MM.1S (cell line): ENCODE measurements around the gene HABP4.

ENCODE experiments used
- DNase-seq: peaks from one replicate; pipeline ENCODE4 v3.0.0-alpha.2; 2015
- H2AFZ ChIP-seq: fragments of 300-600 bp; sonication (generic); 2 replicates; pipeline ENCODE4 v1.6.0; 2016; ENCODE audit warnings: antibody characterized with exemption, low read length
- H3F3A ChIP-seq: fragments of 300-600 bp; sonication (generic); 2 replicates; pipeline ENCODE4 v1.6.1; 2016; ENCODE audit warnings: mild to moderate bottlenecking, antibody characterized with exemption, low read length, moderate library complexity, mixed read lengths; ENCODE audit not compliant: insufficient read depth
- H3K27ac ChIP-seq: fragments of 300-600 bp; sonication (generic); 2 replicates; pipeline ENCODE4 v1.5.1; 2016; ENCODE audit warnings: mild to moderate bottlenecking, low read length
- H3K27me3 ChIP-seq: fragments of 300-600 bp; sonication (generic); replicated peaks from 2 replicates; pipeline ENCODE4 v1.6.0; 2016; ENCODE audit warnings: low read length; ENCODE audit not compliant: insufficient read depth
- H3K36me3 ChIP-seq: fragments of 300-600 bp; sonication (generic); replicated peaks from 2 replicates; pipeline ENCODE4 v1.6.1; 2016; ENCODE audit warnings: mild to moderate bottlenecking, low read length, mixed read lengths; ENCODE audit not compliant: insufficient read depth
- H3K4me1 ChIP-seq: fragments of 300-600 bp; sonication (generic); 2 replicates; pipeline ENCODE4 v1.6.1; 2016; ENCODE audit warnings: low read length, mixed read lengths
- H3K4me2 ChIP-seq: fragments of 300-600 bp; sonication (generic); 2 replicates; pipeline ENCODE4 v1.6.0; 2016; ENCODE audit warnings: low read depth, low read length
- H3K4me3 ChIP-seq: fragments of 300-600 bp; sonication (generic); 2 replicates; pipeline ENCODE4 v1.5.1; 2016; ENCODE audit warnings: low read length, mixed read lengths
- H3K79me2 ChIP-seq: fragments of 300-600 bp; sonication (generic); 2 replicates; pipeline ENCODE4 v1.6.1; 2016; ENCODE audit warnings: mixed run types, low read length, mixed read lengths
- H3K9ac ChIP-seq: fragments of 300-600 bp; sonication (generic); 2 replicates; pipeline ENCODE4 v1.6.1; 2016; ENCODE audit warnings: low read length, mixed read lengths
- H3K9me2 ChIP-seq: fragments of 300-600 bp; sonication (generic); replicated peaks from 2 replicates; pipeline ENCODE4 v1.6.1; 2016; ENCODE audit warnings: mild to moderate bottlenecking, low read length, mixed read lengths; ENCODE audit not compliant: insufficient read depth
- H3K9me3 ChIP-seq: fragments of 300-600 bp; sonication (generic); replicated peaks from 2 replicates; pipeline ENCODE4 v1.6.1; 2016; ENCODE audit warnings: mild to moderate bottlenecking, low read length, mixed read lengths; ENCODE audit not compliant: insufficient read depth
- H4K20me1 ChIP-seq: fragments of 300-600 bp; sonication (generic); 2 replicates; pipeline ENCODE4 v1.6.1; 2016; ENCODE audit warnings: mild to moderate bottlenecking, low read length, moderate library complexity, mixed read lengths; ENCODE audit not compliant: insufficient read depth
- CTCF ChIP-seq: fragments of 300-600 bp; sonication (generic); IDR thresholded peaks from 2 replicates; pipeline ENCODE4 v1.5.1; 2016; ENCODE audit warnings: antibody characterized with exemption, low read length, mixed read lengths
- EZH2 ChIP-seq: fragments of 300-600 bp; sonication (generic); optimal IDR thresholded peaks from 2 replicates; pipeline ENCODE3; 2017; ENCODE audit warnings: low read depth, mild to moderate bottlenecking, antibody characterized with exemption, low read length, mixed read lengths
- EZH2phosphoT487 ChIP-seq: fragments of 300-600 bp; sonication (generic); IDR thresholded peaks from 2 replicates; pipeline ENCODE4 v1.6.1; 2018; ENCODE audit warnings: antibody characterized with exemption, low read length

Gene HABP4

GRCh38 chr9:96457266-96457665 is 7.3 kb downstream of the HABP4 start:
- Histone ChIP-seq H3K27ac (no peak overlapping the region), H3K4me2 (no peak overlapping the region), H3K9me2 (no peaks in the 10 kb centered on the region), H3F3A (no peaks in the 10 kb centered on the region), H3K9ac (no peak overlapping the region), H3K27me3 (no peaks in the 10 kb centered on the region), H3K79me2 (no peaks in the 10 kb centered on the region), H3K36me3 (no peaks in the 10 kb centered on the region), H3K4me1 (no peaks in the 10 kb centered on the region), H3K9me3 (no peaks in the 10 kb centered on the region), H2AFZ (no peak overlapping the region), H4K20me1 (no peaks in the 10 kb centered on the region), H3K4me3 (no peak overlapping the region)
- TF ChIP-seq EZH2phosphoT487 (no peak), EZH2 (no peak), CTCF (no peak)
- DNase-seq: no peak

GRCh38 chr9:96458226-96458625 is 8.3 kb downstream of the HABP4 start:
- Histone ChIP-seq H3F3A (no peaks in the 10 kb centered on the region), H3K79me2 (no peaks in the 10 kb centered on the region), H3K9me3 (no peaks in the 10 kb centered on the region)

GRCh38 chr9:96459268-96460007 is 9.5 kb downstream of the HABP4 start:
- no peak for DNase-seq
- Histone ChIP-seq H3K4me1 (no peaks in the 10 kb centered on the region), H3K9me3 (no peaks in the 10 kb centered on the region), H3K4me2 (no peak overlapping the region), H2AFZ (no peak overlapping the region), H3K4me3 (no peak overlapping the region), H3K9ac (no peak overlapping the region), H4K20me1 (no peaks in the 10 kb centered on the region), H3F3A (no peaks in the 10 kb centered on the region), H3K36me3 (no peaks in the 10 kb centered on the region), H3K9me2 (no peaks in the 10 kb centered on the region), H3K27me3 (no peaks in the 10 kb centered on the region), H3K79me2 (no peaks in the 10 kb centered on the region), H3K27ac (no peak overlapping the region)
- TF ChIP-seq CTCF: no peak
- TF ChIP-seq EZH2phosphoT487: no peak
- TF ChIP-seq EZH2: no peak

More at GRCh38 chr9:96458226-96458625, 8.3 kb downstream of the HABP4 start:
- Histone ChIP-seq H2AFZ (no peak overlapping the region), H3K4me3 (no peak overlapping the region), H3K36me3 (no peaks in the 10 kb centered on the region), H3K27me3 (no peaks in the 10 kb centered on the region), H3K9ac (no peak overlapping the region), H3K4me2 (no peak overlapping the region), H3K4me1 (no peaks in the 10 kb centered on the region), H4K20me1 (no peaks in the 10 kb centered on the region), H3K27ac (no peak overlapping the region), H3K9me2 (no peaks in the 10 kb centered on the region)
- no peak for DNase-seq
- no peak for TF ChIP-seq EZH2phosphoT487
- no peak for TF ChIP-seq CTCF
